HepG2 (cell line): ENCODE data around the gene MARCO. TPM values are rescaled to one million over a fixed set of nuclear protein-coding genes. Genes with fewer than 3 reads are reported as not detected.

Experiments used
- ATAC-seq: fragments of 200-7000 bp; cut with Tn5 transposase; 3 replicates; pipeline ENCODE4 v1.9.1; 2020; ENCODE audit warnings: mild to moderate bottlenecking, moderate library complexity
- BruUV-seq: library from RNA; stranded (reverse); fragments of 400-500 nt; replicated peaks from 2 replicates; lab custom pipeline; 2021; lab: Mats Ljungman, UMichigan
- CTCF ChIA-PET: fragments of 300-600 bp; formaldehyde crosslinking; extraction: SDS; loops from one replicate; lab custom pipeline; 2021; ENCODE audit warnings: low total read pairs, inconsistent platforms, low intra/inter-chr PET ratio; lab: Yijun Ruan, JAX
- POLR2A ChIA-PET: fragments of 350-600 bp; sonication (Branson Sonifier 250); formaldehyde crosslinking; loops from one replicate; lab custom pipeline; 2020; ENCODE audit warnings: antibody characterized with exemption, inconsistent platforms; lab: Yijun Ruan, JAX
- DNase-seq: peaks from one replicate; pipeline ENCODE4 v3.0.0-alpha.2; 2015; ENCODE audit warnings: low spot score
- FAIRE-seq: peaks from 3 replicates; lab custom pipeline; 2011; peaks lifted over from hg19 to GRCh38; lab: Jason Lieb, UNC
- H2AFZ ChIP-seq: one replicate; pipeline ENCODE4 v1.6.1; 2011; ENCODE audit warnings: low read length, inconsistent platforms
- H3K27ac ChIP-seq: fragments of 300-600 bp; 3 replicates; pipeline ENCODE4 v1.8.0; 2011; ENCODE audit warnings: mixed run types, mild to moderate bottlenecking, mixed read lengths, low read length, inconsistent platforms; ENCODE audit not compliant: insufficient read depth; ENCODE audit errors: extremely low read length
- H3K27me3 ChIP-seq, 2 experiments: fragments of 200-600 bp in 1 of 2; 2 replicates in 1 of 2; 3 replicates in 1 of 2; pipeline versions ENCODE4 v1.6.0 to v1.8.0; 2011; ENCODE audit warnings: low read length in 2 of 2, mild to moderate bottlenecking in 2 of 2, moderate library complexity in 2 of 2, inconsistent platforms in 1 of 2; ENCODE audit not compliant: insufficient read depth in 2 of 2, control insufficient read depth in 1 of 2
- H3K36me3 ChIP-seq, 2 experiments: fragments of 200-600 bp in 1 of 2; replicated peaks in 1 of 2; 2 replicates in 1 of 2; 3 replicates in 1 of 2; pipeline versions ENCODE4 v1.5.1 to v1.8.0; 2011; ENCODE audit warnings: low read length in 2 of 2, inconsistent platforms in 1 of 2; ENCODE audit not compliant: insufficient read depth in 2 of 2, control insufficient read depth in 1 of 2
- H3K4me1 ChIP-seq: 2 replicates; pipeline ENCODE4 v1.5.1; 2012; ENCODE audit warnings: low read length, inconsistent platforms; ENCODE audit not compliant: insufficient read depth
- H3K4me2 ChIP-seq: 2 replicates; pipeline ENCODE4 v1.6.0; 2011; ENCODE audit warnings: low read depth, low read length, inconsistent platforms
- H3K4me3 ChIP-seq, 3 experiments: fragments of 200-600 bp in 1 of 3; sonication (generic), shearing (Covaris generic) in 1 of 3; replicated peaks in 1 of 3; 2 replicates each; pipeline ENCODE4 v1.5.1; 2011 to 2016; ENCODE audit warnings: low read length in 3 of 3, inconsistent platforms in 2 of 3, low read depth in 2 of 3, mild to moderate bottlenecking in 2 of 3, control low read depth in 1 of 3, mixed read lengths in 1 of 3; ENCODE audit not compliant: insufficient read depth in 1 of 3
- H3K79me2 ChIP-seq: one replicate; pipeline ENCODE4 v1.6.1; 2011; ENCODE audit warnings: low read length, inconsistent platforms; ENCODE audit not compliant: insufficient read depth
- H3K9ac ChIP-seq: 2 replicates; pipeline ENCODE4 v1.6.0; 2011; ENCODE audit warnings: mild to moderate bottlenecking, low read depth, low read length, inconsistent platforms; ENCODE audit not compliant: insufficient read depth
- H3K9me3 ChIP-seq: 2 replicates; pipeline ENCODE4 v1.5.1; 2012; ENCODE audit warnings: mild to moderate bottlenecking, low read length
- H4K20me1 ChIP-seq: 2 replicates; pipeline ENCODE4 v1.6.0; 2011; ENCODE audit warnings: inconsistent platforms, mild to moderate bottlenecking, low read length, moderate library complexity; ENCODE audit not compliant: insufficient read depth
- NCOA1 ChIP-seq: sonication (generic); formaldehyde crosslinking; IDR thresholded peaks from 2 replicates; pipeline ENCODE4 v1.9.0; 2021; ENCODE audit warnings: missing genetic modification reagents
- NFYB ChIP-seq: sonication (generic); formaldehyde crosslinking; IDR thresholded peaks from 2 replicates; pipeline ENCODE4 v1.4.0; 2020; ENCODE audit warnings: missing genetic modification reagents
- POLR2AphosphoS2 ChIP-seq: IDR thresholded peaks from 2 replicates; pipeline ENCODE4 v1.6.1; 2011; ENCODE audit warnings: low read depth, low read length, improper control_type of control experiment
- RELA ChIP-seq: sonication (generic); formaldehyde crosslinking; IDR thresholded peaks from 2 replicates; pipeline ENCODE4 v1.4.0; 2020; ENCODE audit warnings: missing genetic modification reagents
- SRSF1 ChIP-seq: fragments of 200-400 bp; formaldehyde crosslinking; optimal IDR thresholded peaks from 2 replicates; pipeline ENCODE3; 2017; ENCODE audit warnings: mild to moderate bottlenecking, low read depth, low read length, moderate library complexity
- THRA ChIP-seq: sonication (generic); formaldehyde crosslinking; IDR thresholded peaks from 2 replicates; pipeline ENCODE4 v1.4.0; 2020; ENCODE audit warnings: missing genetic modification reagents, borderline replicate concordance
- TOPORS ChIP-seq: sonication (generic); formaldehyde crosslinking; IDR thresholded peaks from 2 replicates; pipeline ENCODE4 v1.8.0; 2023; ENCODE audit warnings: mild to moderate bottlenecking, missing genetic modification reagents
- ZNF292 ChIP-seq: sonication (generic); formaldehyde crosslinking; IDR thresholded peaks from 2 replicates; pipeline ENCODE4 v1.8.1; 2022; ENCODE audit warnings: mild to moderate bottlenecking, low read depth, missing genetic modification reagents, borderline replicate concordance
- ZNF3 ChIP-seq: IDR thresholded peaks from 2 replicates; pipeline ENCODE4 v1.7.0; 2017; ENCODE audit warnings: inconsistent platforms
- ZNF30 ChIP-seq: sonication (generic); formaldehyde crosslinking; IDR thresholded peaks from 2 replicates; pipeline ENCODE4 v1.5.0; 2020; ENCODE audit warnings: mild to moderate bottlenecking, missing genetic modification reagents
- ZNF317 ChIP-seq: sonication (generic); formaldehyde crosslinking; IDR thresholded peaks from 2 replicates; pipeline ENCODE4 v1.5.0; 2020; ENCODE audit warnings: mild to moderate bottlenecking, missing genetic modification reagents
- ZNF550 ChIP-seq: sonication (generic); formaldehyde crosslinking; IDR thresholded peaks from 2 replicates; pipeline ENCODE4 v1.4.0; 2020; ENCODE audit warnings: mild to moderate bottlenecking, missing genetic modification reagents, borderline replicate concordance
- ZNF790 ChIP-seq: sonication (generic); formaldehyde crosslinking; IDR thresholded peaks from 2 replicates; pipeline ENCODE4 v1.8.0; 2022; ENCODE audit warnings: missing genetic modification reagents, mild to moderate bottlenecking, borderline replicate concordance
- ZZZ3 ChIP-seq: sonication (generic); formaldehyde crosslinking; IDR thresholded peaks from 2 replicates; pipeline ENCODE4 v1.4.0; 2020; ENCODE audit warnings: missing genetic modification reagents, mild to moderate bottlenecking, borderline replicate concordance
- WGBS: methylation state at CpG from one replicate; pipeline ENCODE4 v1.1.6; 2017; ENCODE audit warnings: low lambda C conversion rate; 5-methylcytosine and 5-hydroxymethylcytosine counted together
- in situ Hi-C: cut with HindIII; loops from 2 replicates; pipeline ENCODE4 v1.10.0; 2017; ENCODE audit warnings: low pct_unique_long_range_greater_than_20kb; ENCODE audit not compliant: extremely low pct_ligation_motif_present
- intact Hi-C: fragments of 100-400 bp; cut with micrococcal nuclease; formaldehyde crosslinking; loops from one replicate; pipeline ENCODE4 v1.10.0; 2022; ENCODE audit not compliant: unreplicated experiment
- polyA plus RNA-seq, 8 experiments: library from polyadenylated mRNA; depleted of rRNA in 3 of 8; stranded (reverse) in 7 of 8; unstranded in 1 of 8; fragments of >200 nt; fragmentation: Illumina TruSeq in 4 of 8; extraction: Trizol in 4 of 8; gene quantifications; 2 replicates each; pipeline versions ENCODE4 v1.2.1 to v1.2.3, GENCODE V29; 2011 to 2016; ENCODE audit warnings: low read depth in 4 of 8, missing spikeins in 1 of 8, mixed read lengths in 1 of 8; ENCODE audit not compliant: insufficient read depth in 1 of 8
- total RNA-seq, 5 experiments: library from RNA; depleted of rRNA; stranded (reverse); fragments of >200 nt; fragmentation: Illumina TruSeq; extraction: Trizol; gene quantifications; 2 replicates each; pipeline ENCODE4 v1.2.3, GENCODE V29; 2016; ENCODE audit warnings: low read depth in 1 of 5
- TF ChIP-seq, protein P1 (sequence below): sonication (generic); formaldehyde crosslinking; IDR thresholded peaks from 2 replicates; pipeline ENCODE4 v1.4.0; 2020; ENCODE audit warnings: mild to moderate bottlenecking, missing genetic modification reagents
- TF ChIP-seq, protein P2 (sequence below): sonication (generic); formaldehyde crosslinking; IDR thresholded peaks from 2 replicates; pipeline ENCODE4 v1.8.1; 2023; ENCODE audit warnings: missing genetic modification reagents, mild to moderate bottlenecking, borderline replicate concordance

The MARCO gene
- total and polyA plus RNA-seq, 2 of the 13 experiments (the other 11 are each of a cell fraction or from before 2014, with no cell fraction given): not detected

GRCh38 chr2:119012345-119013301, 70.6 kb downstream of the MARCO start:
- no TSS peak for BruUV-seq
- CTCF ChIA-PET: interaction anchor here (2.0 to 4.1 kb wide), 2 partner anchors 162 to 279 kb away, joined by 15 to 23 read pairs; no protein-coding TSS in a partner anchor
- no peak for FAIRE-seq

More at GRCh38 chr2:119012345-119013301, 70.6 kb downstream of the MARCO start:
- Histone ChIP-seq H3K27me3 (peaks cover 0 to 51% of the 10 kb centered on the region in 2 experiments; a peak in 3 of 5 replicates), H3K79me2 (no peaks in the 10 kb centered on the region), H3K9me3 (no peaks in the 10 kb centered on the region), H4K20me1 (no peaks in the 10 kb centered on the region), H3K9ac (no peak overlapping the region), H3K27ac (no peak overlapping the region), H3K36me3 (no peaks in the 10 kb centered on the region), H3K4me1 (peaks cover 4% of the 10 kb centered on the region; the same call in 1 of the 2 replicates), H3K4me3 (no peak overlapping the region), H2AFZ (no peak overlapping the region), H3K4me2 (no peak overlapping the region)
- no peak for ATAC-seq
- TF ChIP-seq NCOA1 (no peak), ZNF292 (no peak), POLR2AphosphoS2 (no peak), RELA (CRISPR knock-in tag) (no peak), ZZZ3 (CRISPR knock-in tag) (no peak), ZNF30 (CRISPR knock-in tag) (no peak), SRSF1 (no peak), TOPORS (CRISPR knock-in tag) (no peak), ZNF3 (CRISPR knock-in tag) (no peak), THRA (CRISPR knock-in tag) (no peak), ZNF790 (CRISPR knock-in tag) (no peak), NFYB (CRISPR knock-in tag) (no peak), ZNF550 (CRISPR knock-in tag) (no peak), ZNF317 (CRISPR knock-in tag) (no peak)
- TF ChIP-seq, protein P1, sequence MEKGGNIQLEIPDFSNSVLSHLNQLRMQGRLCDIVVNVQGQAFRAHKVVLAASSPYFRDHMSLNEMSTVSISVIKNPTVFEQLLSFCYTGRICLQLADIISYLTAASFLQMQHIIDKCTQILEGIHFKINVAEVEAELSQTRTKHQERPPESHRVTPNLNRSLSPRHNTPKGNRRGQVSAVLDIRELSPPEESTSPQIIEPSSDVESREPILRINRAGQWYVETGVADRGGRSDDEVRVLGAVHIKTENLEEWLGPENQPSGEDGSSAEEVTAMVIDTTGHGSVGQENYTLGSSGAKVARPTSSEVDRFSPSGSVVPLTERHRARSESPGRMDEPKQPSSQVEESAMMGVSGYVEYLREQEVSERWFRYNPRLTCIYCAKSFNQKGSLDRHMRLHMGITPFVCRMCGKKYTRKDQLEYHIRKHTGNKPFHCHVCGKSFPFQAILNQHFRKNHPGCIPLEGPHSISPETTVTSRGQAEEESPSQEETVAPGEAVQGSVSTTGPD (CRISPR knock-in tag): no peak
- TF ChIP-seq, protein P2, sequence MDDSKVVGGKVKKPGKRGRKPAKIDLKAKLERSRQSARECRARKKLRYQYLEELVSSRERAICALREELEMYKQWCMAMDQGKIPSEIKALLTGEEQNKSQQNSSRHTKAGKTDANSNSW (CRISPR knock-in tag): no peak
- intact Hi-C loops: loop anchor here (5.0 kb wide), 1 partner anchor 255 kb away; no protein-coding TSS in a partner anchor
- 45% methylated on average over 11 of the region's 11 CpGs for WGBS
- in situ Hi-C loops: loop anchor here (5.0 to 10.0 kb wide), 2 partner anchors 160 to 272 kb away; no protein-coding TSS in a partner anchor
- no peak for DNase-seq
- POLR2A ChIA-PET: no interaction called here
